ENCODE results near the gene CD79B. TPM values are rescaled to one million over a fixed set of nuclear protein-coding genes. Genes with fewer than 3 reads are reported as not detected.
"Not testable (repeated sequence)": the region's sequence is repeated elsewhere in the genome, so short reads cannot be mapped to it uniquely, and the experiment has no call there.

CD79B gene
- total and polyA plus RNA-seq, 7 donors: 0.66 to 112 (median 1.4) TPM; not detected in 1

DNA sequence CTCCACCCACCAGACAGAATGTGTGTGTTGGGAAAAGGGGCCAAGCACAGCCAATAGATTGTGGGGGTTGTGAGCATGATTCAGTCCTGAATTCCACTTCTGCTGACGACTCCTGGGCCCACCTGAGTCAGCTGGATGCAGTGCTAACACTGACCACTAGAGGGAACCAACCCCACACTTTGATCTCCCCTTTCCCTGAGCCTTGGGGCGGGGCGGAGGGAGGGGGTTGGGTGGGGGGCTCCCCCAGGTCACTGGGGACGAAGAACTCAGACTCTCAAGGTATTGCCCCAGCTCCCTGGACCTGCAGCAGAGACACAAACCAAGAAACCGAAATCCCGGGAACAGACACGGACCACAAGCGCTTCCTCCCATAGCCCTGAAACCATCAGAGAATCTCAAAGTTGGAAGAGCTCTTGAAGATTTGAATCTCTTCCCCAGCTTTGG lies 20.5 kb downstream of the CD79B start:
- H3K4me1 ChIP-seq: no peaks in the 10 kb centered on the region
- H3K36me3 ChIP-seq: no peaks in the 10 kb centered on the region
- H3K4me3 ChIP-seq: no peak overlapping the region
- H3K27ac ChIP-seq: no peak overlapping the region
- TF ChIP-seq POLR2A (IDR thresholded peaks at IDR 0.05) (no peak), EP300 (IDR thresholded peaks at IDR 0.05) (no peak)
- TF ChIP-seq, protein P1, sequence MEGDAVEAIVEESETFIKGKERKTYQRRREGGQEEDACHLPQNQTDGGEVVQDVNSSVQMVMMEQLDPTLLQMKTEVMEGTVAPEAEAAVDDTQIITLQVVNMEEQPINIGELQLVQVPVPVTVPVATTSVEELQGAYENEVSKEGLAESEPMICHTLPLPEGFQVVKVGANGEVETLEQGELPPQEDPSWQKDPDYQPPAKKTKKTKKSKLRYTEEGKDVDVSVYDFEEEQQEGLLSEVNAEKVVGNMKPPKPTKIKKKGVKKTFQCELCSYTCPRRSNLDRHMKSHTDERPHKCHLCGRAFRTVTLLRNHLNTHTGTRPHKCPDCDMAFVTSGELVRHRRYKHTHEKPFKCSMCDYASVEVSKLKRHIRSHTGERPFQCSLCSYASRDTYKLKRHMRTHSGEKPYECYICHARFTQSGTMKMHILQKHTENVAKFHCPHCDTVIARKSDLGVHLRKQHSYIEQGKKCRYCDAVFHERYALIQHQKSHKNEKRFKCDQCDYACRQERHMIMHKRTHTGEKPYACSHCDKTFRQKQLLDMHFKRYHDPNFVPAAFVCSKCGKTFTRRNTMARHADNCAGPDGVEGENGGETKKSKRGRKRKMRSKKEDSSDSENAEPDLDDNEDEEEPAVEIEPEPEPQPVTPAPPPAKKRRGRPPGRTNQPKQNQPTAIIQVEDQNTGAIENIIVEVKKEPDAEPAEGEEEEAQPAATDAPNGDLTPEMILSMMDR (IDR thresholded peaks at IDR 0.05): peak; percentile 8 to 85 (median 34)
- DNase-seq: no peak
- intact Hi-C loops (cut with DNase I): loop anchor here (5.0 kb wide), 1 partner anchor 81 kb away; no protein-coding TSS in a partner anchor
- peaks cover 0 to 5% (median 0%) of the 10 kb centered on the region in 3 donors for H3K27me3 ChIP-seq
- WGBS, 2 donors: 44 to 50% methylated on average over 7 to 8 of the region's 8 CpGs
- no peaks in the 10 kb centered on the region for H3K9me3 ChIP-seq

GRCh38 chr17:63911041-63911635 lies 21.0 kb downstream of the CD79B start, which contains the start of gene CSHL1:
Gene CSHL1, minus strand, starts transcription at chr17:63911258. Its CDS starts 62 bp downstream, at chr17:63911196.
- Histone ChIP-seq H3K4me1 (no peaks in the 10 kb centered on the region), H3K9me3 (no peaks in the 10 kb centered on the region), H3K27me3 (peaks cover 0 to 5% (median 0%) of the 10 kb centered on the region in 3 donors), H3K36me3 (no peaks in the 10 kb centered on the region), H3K27ac (no peak within 1 kb of the TSS), H3K4me3 (no peak within 1 kb of the TSS)
- DNase-seq: no peak
- 73 to 80% methylated on average over 15 of the region's 15 CpGs for WGBS, 2 donors
- no peak for TF ChIP-seq POLR2A (IDR thresholded peaks at IDR 0.05)
- TF ChIP-seq, protein P1 (IDR thresholded peaks at IDR 0.05): no peak
- no peak for TF ChIP-seq EP300 (IDR thresholded peaks at IDR 0.05)
- no peak for TF ChIP-seq POLR2AphosphoS5 (IDR thresholded peaks at IDR 0.05)
- intact Hi-C loops (cut with DNase I): loop anchor here (5.0 kb wide), 1 partner anchor 81 kb away; no protein-coding TSS in a partner anchor

GRCh38 chr17:63910096-63910495 lies 22.0 kb downstream of the CD79B start:
- H3K9me3 ChIP-seq: no peaks in the 10 kb centered on the region
- intact Hi-C loops (cut with DNase I): loop anchor here (5.0 kb wide), 1 partner anchor 82 kb away; no protein-coding TSS in a partner anchor
- peaks cover 0 to 5% (median 0%) of the 10 kb centered on the region in 3 donors for H3K27me3 ChIP-seq
- no peaks in the 10 kb centered on the region for H3K36me3 ChIP-seq
- no peak for DNase-seq
- H3K4me3 ChIP-seq: no peak overlapping the region
- TF ChIP-seq, protein P1 (IDR thresholded peaks at IDR 0.05): no peak
- TF ChIP-seq POLR2A (IDR thresholded peaks at IDR 0.05) (no peak), EP300 (IDR thresholded peaks at IDR 0.05) (no peak), POLR2AphosphoS5 (IDR thresholded peaks at IDR 0.05) (no peak)
- 78 to 83% methylated on average over 14 of the region's 14 CpGs for WGBS, 2 donors
- H3K27ac ChIP-seq: no peak overlapping the region
- H3K4me1 ChIP-seq: no peaks in the 10 kb centered on the region

- H3K36me3 ChIP-seq; H3K27ac ChIP-seq; H3K4me3 ChIP-seq; DNase-seq; H3K27me3 ChIP-seq; intact Hi-C loops (cut with DNase I); H3K9me3 ChIP-seq; H3K4me1 ChIP-seq: not testable (repeated sequence)
- 91 to 92% methylated on average over 10 of the region's 10 CpGs for WGBS, 2 donors
These were observed 22.5 kb downstream of the CD79B start for GRCh38 chr17:63909586-63909985.

- H3K27me3 ChIP-seq; H3K4me3 ChIP-seq; H3K36me3 ChIP-seq; H3K9me3 ChIP-seq; DNase-seq; H3K4me1 ChIP-seq; intact Hi-C loops (cut with DNase I); H3K27ac ChIP-seq: not testable (repeated sequence)
- WGBS, 2 donors: 63 to 64% methylated on average over 11 of the region's 12 CpGs
These were observed 24.9 kb downstream of the CD79B start for GRCh38 chr17:63907161-63907778.

DNA sequence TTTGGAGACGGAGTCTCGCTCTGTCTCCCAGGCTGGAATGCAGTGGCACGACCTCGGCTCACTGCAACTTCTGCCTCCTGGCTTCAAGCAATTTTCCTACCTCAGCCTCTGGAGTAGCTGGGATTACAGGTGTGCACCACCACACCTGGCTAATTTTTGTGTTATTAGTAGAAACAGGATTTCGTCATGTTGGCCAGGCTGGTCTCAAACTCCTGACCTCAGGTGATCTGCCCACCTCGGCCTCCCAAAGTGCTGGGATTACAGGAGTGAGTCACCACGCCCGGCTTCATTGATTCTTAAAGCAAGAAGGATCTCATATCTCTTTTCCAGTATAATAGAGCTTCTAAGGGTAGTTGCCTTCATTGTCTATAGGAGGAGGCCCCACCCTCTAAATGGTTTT lies 27.3 kb downstream of the CD79B start:
- H3K27me3 ChIP-seq; H3K4me3 ChIP-seq; intact Hi-C loops (cut with DNase I); H3K9me3 ChIP-seq; H3K4me1 ChIP-seq; H3K27ac ChIP-seq; DNase-seq; H3K36me3 ChIP-seq: not testable (repeated sequence)
- 89 to 92% methylated on average over 8 of the region's 8 CpGs for WGBS, 2 donors

- H3K4me3 ChIP-seq; H3K36me3 ChIP-seq; intact Hi-C loops (cut with DNase I); H3K9me3 ChIP-seq; H3K27ac ChIP-seq; H3K27me3 ChIP-seq; DNase-seq; H3K4me1 ChIP-seq: not testable (repeated sequence)
- whole genome bisulfite sequencing, 2 donors: 30 to 31% methylated on average over 5 of the region's 5 CpGs
These were observed 28.3 kb downstream of the CD79B start for GRCh38 chr17:63903787-63904201.

DNA sequence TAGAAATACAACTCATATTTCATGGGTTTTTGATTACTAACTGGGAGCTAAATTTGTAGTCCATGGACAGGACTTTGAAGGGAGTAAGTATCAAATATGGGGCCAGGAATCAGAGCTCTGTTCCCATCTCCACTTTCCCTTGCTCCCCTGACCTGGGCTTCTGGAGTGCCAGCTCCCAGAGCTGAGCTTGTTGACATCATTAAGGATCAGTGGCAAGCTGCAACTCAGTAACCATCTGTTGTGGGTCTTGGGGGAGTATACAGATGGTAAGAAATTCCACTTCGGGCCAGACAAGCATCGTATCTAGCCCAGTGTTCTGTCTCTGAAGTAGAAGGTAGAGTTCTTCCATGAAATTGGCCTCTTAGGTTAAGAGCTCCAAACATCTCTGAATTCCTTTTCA lies 30.2 kb downstream of the CD79B start:
- H3K27me3 ChIP-seq; H3K4me1 ChIP-seq; H3K4me3 ChIP-seq; H3K27ac ChIP-seq; H3K9me3 ChIP-seq; H3K36me3 ChIP-seq; intact Hi-C loops (cut with DNase I); DNase-seq: not testable (repeated sequence)
- WGBS, 2 donors: 84 to 85% methylated on average over 2 of the region's 2 CpGs

Data from sigmoid colon (tissue), 7 donors.